ACC112 (cell line): ENCODE data around the gene SUSD5.
"Not testable (repeated sequence)": the region's sequence is repeated elsewhere in the genome, so short reads cannot be mapped to it uniquely, and the experiment has no call there.

Source experiments
- H2AFZ ChIP-seq: fragments of 200-600 bp; sonication (generic); one replicate; pipeline ENCODE4 v1.6.0; 2017; ENCODE audit warnings: antibody characterized with exemption, low read length; ENCODE audit not compliant: unreplicated experiment
- H3K27ac ChIP-seq: fragments of 200-600 bp; sonication (generic); 2 replicates; pipeline ENCODE4 v1.5.1; 2014; ENCODE audit warnings: low read depth, mild to moderate bottlenecking, antibody characterized with exemption, low read length, moderate library complexity
- H3K27me3 ChIP-seq: fragments of 200-600 bp; sonication (generic); 2 replicates; pipeline ENCODE4 v1.6.1; 2014; ENCODE audit warnings: mild to moderate bottlenecking, antibody characterized with exemption, low read length, moderate library complexity, mixed read lengths; ENCODE audit not compliant: insufficient read depth
- H3K36me3 ChIP-seq: fragments of 200-600 bp; sonication (generic); 2 replicates; pipeline ENCODE4 v1.6.1; 2016; ENCODE audit warnings: mild to moderate bottlenecking, antibody characterized with exemption, low read length, moderate library complexity, mixed read lengths; ENCODE audit not compliant: insufficient read depth
- H3K4me1 ChIP-seq: fragments of 200-600 bp; sonication (generic); one replicate; pipeline ENCODE4 v1.6.1; 2016; ENCODE audit warnings: low read length, mixed read lengths; ENCODE audit not compliant: insufficient read depth, unreplicated experiment, control insufficient read depth
- H3K4me3 ChIP-seq: fragments of 200-600 bp; sonication (generic); 2 replicates; pipeline ENCODE4 v1.5.1; 2014; ENCODE audit warnings: mild to moderate bottlenecking, low read depth, low read length
- H3K79me2 ChIP-seq: fragments of 200-600 bp; sonication (generic); one replicate; pipeline ENCODE4 v1.6.0; 2016; ENCODE audit warnings: low read length; ENCODE audit not compliant: control insufficient read depth, unreplicated experiment, insufficient read depth

The SUSD5 gene

GRCh38 chr3:33173103-33173502, 45.5 kb downstream of the SUSD5 start:
- no peaks in the 10 kb centered on the region for H3K4me1 ChIP-seq
- no peak overlapping the region for H3K4me3 ChIP-seq
- H3K27ac ChIP-seq = no peak overlapping the region
- H2AFZ ChIP-seq = no peak overlapping the region
- no peaks in the 10 kb centered on the region for H3K27me3 ChIP-seq
- H3K79me2 ChIP-seq = no peaks in the 10 kb centered on the region
- no peaks in the 10 kb centered on the region; the same call in 1 of the 2 replicates for H3K36me3 ChIP-seq

- H2AFZ ChIP-seq = no peak overlapping the region
- H3K27me3 ChIP-seq = no peaks in the 10 kb centered on the region
- H3K4me1 ChIP-seq = no peaks in the 10 kb centered on the region
- no peaks in the 10 kb centered on the region for H3K79me2 ChIP-seq
- no peaks in the 10 kb centered on the region; the same call in 1 of the 2 replicates for H3K36me3 ChIP-seq
- H3K4me3 ChIP-seq = no peak overlapping the region
- no peak overlapping the region for H3K27ac ChIP-seq
Measured at GRCh38 chr3:33171580-33171979, 47.0 kb downstream of the SUSD5 start.

- Histone ChIP-seq H2AFZ (no peak overlapping the region), H3K79me2 (no peaks in the 10 kb centered on the region), H3K4me1 (no peaks in the 10 kb centered on the region), H3K27ac (no peak overlapping the region), H3K36me3 (no peaks in the 10 kb centered on the region; the same call in 1 of the 2 replicates), H3K27me3 (no peaks in the 10 kb centered on the region), H3K4me3 (no peak overlapping the region)
Measured at GRCh38 chr3:33170531-33170930, 48.1 kb downstream of the SUSD5 start.

GRCh38 chr3:33167716-33168336, 50.8 kb downstream of the SUSD5 start:
- H3K36me3 ChIP-seq = no peaks in the 10 kb centered on the region
- H3K79me2 ChIP-seq = no peaks in the 10 kb centered on the region
- no peak overlapping the region for H3K4me3 ChIP-seq
- H2AFZ ChIP-seq = no peak overlapping the region
- H3K27me3 ChIP-seq = no peaks in the 10 kb centered on the region
- H3K27ac ChIP-seq = no peak overlapping the region
- H3K4me1 ChIP-seq = no peaks in the 10 kb centered on the region

GRCh38 chr3:33167284-33167683, 51.3 kb downstream of the SUSD5 start:
- H3K36me3 ChIP-seq = no peaks in the 10 kb centered on the region
- no peak overlapping the region for H3K27ac ChIP-seq
- H3K79me2 ChIP-seq = no peaks in the 10 kb centered on the region
- no peak overlapping the region for H2AFZ ChIP-seq
- H3K4me3 ChIP-seq = no peak overlapping the region
- H3K27me3 ChIP-seq = no peaks in the 10 kb centered on the region
- H3K4me1 ChIP-seq = no peaks in the 10 kb centered on the region

GRCh38 chr3:33166095-33166494, 52.5 kb downstream of the SUSD5 start:
- Histone ChIP-seq H3K4me3 (no peak overlapping the region), H3K27ac (no peak overlapping the region), H2AFZ (no peak overlapping the region), H3K27me3 (no peaks in the 10 kb centered on the region), H3K79me2 (no peaks in the 10 kb centered on the region), H3K36me3 (no peaks in the 10 kb centered on the region), H3K4me1 (no peaks in the 10 kb centered on the region)

- Histone ChIP-seq H3K27ac (no peak overlapping the region), H3K4me1 (no peaks in the 10 kb centered on the region), H3K27me3 (no peaks in the 10 kb centered on the region), H3K79me2 (no peaks in the 10 kb centered on the region), H3K4me3 (no peak overlapping the region), H3K36me3 (no peaks in the 10 kb centered on the region), H2AFZ (no peak overlapping the region)
Measured at GRCh38 chr3:33165372-33165771, 53.2 kb downstream of the SUSD5 start.

GRCh38 chr3:33162621-33163020, 56.0 kb downstream of the SUSD5 start:
- H3K36me3 ChIP-seq, H3K4me3 ChIP-seq, H3K27ac ChIP-seq, H3K27me3 ChIP-seq, H2AFZ ChIP-seq, H3K79me2 ChIP-seq, H3K4me1 ChIP-seq: not testable (repeated sequence)

GRCh38 chr3:33159981-33160380, 58.6 kb downstream of the SUSD5 start:
- Histone ChIP-seq H3K4me3 (no peak overlapping the region), H3K79me2 (no peaks in the 10 kb centered on the region), H3K27me3 (no peaks in the 10 kb centered on the region), H3K36me3 (no peaks in the 10 kb centered on the region), H3K27ac (no peak overlapping the region), H3K4me1 (no peaks in the 10 kb centered on the region), H2AFZ (no peak overlapping the region)

GRCh38 chr3:33159234-33159633, 59.4 kb downstream of the SUSD5 start:
- Histone ChIP-seq H3K27me3 (no peaks in the 10 kb centered on the region), H3K36me3 (no peaks in the 10 kb centered on the region), H3K79me2 (no peaks in the 10 kb centered on the region), H3K4me3 (no peak overlapping the region), H3K4me1 (no peaks in the 10 kb centered on the region), H3K27ac (no peak overlapping the region), H2AFZ (no peak overlapping the region)

- H3K36me3 ChIP-seq = peaks cover 10% of the 10 kb centered on the region; the same call in 1 of the 2 replicates
- H3K79me2 ChIP-seq = no peaks in the 10 kb centered on the region
- H2AFZ ChIP-seq = no peak overlapping the region
- H3K27me3 ChIP-seq = no peaks in the 10 kb centered on the region
- H3K4me3 ChIP-seq = no peak overlapping the region
- H3K4me1 ChIP-seq = no peaks in the 10 kb centered on the region
- H3K27ac ChIP-seq = no peak overlapping the region
Measured at GRCh38 chr3:33155301-33155700, 63.3 kb downstream of the SUSD5 start.
